Stimulated activated naive CD4-positive, alpha-beta T cell treated with Interleukin-2 at 50 U/mL for 16 hours (primary cell): ENCODE data around the gene C16orf74.
A peak's percentile ranks its signal among the peaks of the same experiment; 100 is the strongest.

Source experiments
- DNase-seq: peaks from one replicate; lab custom pipeline; 2025; lab: John Stamatoyannopoulos, UW

The C16orf74 gene

DNA sequence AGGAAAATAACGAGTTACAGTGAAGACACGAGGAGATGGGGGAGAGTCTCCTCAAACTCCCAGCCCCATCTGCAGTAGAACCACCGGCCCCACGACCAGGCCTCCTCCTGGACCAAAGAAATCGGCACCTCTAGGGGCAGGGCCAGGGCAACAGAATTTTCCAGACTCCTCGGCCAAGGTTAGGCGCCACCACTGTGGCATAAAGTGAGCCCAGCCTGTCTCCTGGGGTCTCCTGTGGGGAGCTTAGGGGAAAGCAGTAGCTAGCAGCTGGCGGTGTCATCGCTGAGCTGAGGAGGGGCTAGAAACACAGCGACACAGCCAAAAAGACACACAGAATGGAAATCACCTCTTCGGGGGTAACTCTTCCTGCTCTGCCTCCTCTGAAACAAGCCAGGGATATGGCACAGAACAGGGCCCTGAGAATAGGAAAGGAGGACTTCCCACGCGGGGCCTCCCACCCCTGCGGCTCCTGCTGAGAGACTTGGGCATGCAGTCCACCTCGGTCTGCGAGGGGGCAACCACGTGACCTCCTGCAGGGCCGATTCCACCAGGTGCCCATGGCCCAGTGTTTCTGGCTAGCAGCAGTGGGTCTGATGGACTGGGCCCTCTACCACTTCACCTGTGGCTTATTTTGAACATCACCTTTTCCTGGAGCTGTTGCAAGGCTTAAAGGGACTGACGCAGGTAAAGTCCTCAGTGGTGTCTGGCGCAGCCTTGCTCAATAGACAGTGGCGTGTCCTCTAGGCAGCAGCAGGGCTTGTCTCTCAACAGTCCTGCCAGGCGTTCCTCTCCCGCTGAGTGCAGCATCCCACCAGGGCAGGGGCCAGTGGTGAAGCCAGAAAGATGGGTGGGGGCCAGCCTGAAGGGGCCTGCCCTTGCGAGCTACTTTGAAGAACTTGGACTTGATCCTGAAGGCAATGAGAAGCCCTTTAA, 55.4 kb downstream of the C16orf74 start:
- no peak for DNase-seq

DNA sequence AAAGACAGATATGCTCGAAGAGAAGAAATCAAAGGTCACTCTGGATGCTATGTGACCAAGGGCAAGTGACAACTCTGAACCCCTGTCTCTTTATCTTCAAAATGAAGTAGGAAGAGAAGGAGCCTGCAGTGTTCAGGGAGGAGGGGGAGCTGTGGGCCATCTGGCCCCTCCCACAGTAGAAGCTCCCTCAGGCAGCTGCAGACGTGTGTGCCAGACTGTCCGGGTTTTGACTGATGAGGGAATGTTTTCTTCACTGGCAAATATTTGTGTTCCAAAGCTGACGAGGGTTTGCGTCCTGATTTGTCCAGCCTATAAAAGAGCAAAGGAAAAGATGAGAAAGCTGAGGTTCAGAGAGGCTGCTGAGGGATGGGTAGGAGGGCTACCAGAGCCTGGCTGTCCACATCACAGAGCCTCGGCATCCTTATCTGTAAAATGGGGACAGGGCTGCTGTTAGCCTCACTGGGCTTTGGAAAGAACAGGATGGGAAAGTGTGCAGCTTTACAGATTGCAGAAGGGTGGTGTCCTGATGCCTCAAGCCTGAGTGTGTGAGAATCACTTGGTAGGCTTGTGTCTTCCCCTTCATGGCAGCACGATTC, 60.3 kb downstream of the C16orf74 start:
- DNase-seq: no peak

DNA sequence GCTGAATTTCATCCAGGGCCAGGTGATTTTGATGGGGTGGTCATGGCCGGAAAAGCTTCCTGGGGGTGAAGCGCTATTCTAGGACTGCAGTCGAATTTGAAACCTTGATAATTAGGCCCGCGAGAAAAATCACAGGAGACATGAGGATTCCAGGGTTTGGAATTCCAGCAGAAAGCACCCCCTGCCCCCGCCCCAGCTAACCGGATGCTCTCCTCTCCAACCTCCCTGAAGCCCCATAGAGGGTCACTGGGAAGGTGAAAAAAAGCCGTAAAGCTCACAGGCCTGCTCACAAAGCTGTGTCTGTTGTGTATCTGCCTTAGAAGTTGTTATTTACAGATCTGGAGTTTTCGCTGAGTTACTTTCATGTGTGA, 61.0 kb downstream of the C16orf74 start:
- DNase-seq: no peak

DNA sequence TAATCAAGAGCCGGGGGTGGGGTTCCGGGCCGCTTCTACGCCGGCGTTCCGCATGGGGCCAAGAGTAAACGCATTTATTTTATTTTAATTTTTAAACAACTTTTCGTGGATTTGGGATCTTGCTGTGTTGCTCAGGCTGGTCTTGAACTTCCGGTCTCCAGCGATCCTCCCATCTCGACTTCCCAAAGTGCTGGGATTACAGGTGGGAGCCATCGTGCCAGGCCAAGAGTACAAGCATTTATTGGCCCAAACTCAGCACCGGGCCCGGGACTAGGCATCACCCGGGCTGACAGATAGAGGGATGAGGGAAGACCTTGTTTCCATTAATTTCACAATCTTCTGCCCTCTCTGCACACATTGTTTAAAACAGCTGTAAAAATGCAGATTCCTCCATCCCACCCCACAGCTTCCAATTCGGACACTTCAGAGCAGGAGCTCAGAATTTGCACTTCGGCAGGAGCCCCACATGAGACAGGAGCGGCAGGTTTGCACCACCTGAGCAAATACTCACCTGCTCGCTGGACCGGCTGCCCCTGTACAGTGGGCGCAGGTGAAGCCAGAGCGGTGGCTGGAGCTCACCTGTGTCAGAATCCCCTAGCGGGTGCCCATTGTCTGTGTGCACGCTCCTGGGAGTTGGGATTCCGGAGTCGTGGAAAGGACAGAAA, 61.5 kb downstream of the C16orf74 start:
- DNase-seq: no peak

DNA sequence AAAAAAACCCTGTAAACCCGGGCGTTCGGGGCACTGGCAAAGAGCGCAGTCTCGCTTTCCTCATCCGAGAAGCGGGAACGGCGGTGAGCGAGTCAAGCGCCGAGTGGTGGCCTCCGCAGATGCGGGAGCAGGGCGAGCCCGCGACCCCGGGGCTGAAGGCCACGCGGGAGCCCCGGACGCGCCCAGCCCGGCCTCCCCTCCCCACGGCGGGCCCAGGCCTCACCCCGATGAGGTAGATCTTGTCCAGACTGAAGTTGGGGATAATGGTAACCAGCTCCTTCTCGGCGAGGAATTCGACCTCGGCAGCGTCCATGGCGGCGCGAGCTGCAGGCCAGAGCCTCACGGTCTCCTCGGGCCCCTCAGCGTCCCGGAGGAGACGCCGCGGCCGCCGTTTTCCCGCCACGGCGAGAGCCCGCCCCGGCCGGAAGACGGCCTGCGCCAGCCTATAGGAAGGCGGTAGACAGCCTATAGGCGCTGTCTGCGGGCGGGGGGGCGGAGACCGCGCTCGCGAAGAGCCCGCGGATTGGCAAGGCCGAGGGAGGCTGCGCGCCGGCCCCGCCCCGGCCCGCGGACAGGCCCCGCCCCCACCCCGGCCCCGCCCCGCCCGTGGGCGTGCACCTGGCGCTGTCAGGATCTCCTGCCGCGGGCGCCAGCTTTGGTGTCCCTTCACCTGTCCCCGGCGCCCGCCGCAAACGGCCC, 62.2 kb downstream of the C16orf74 start, which contains the start of gene GINS2:
TSS of gene GINS2 (minus strand) at position 369 of the 699 bp plus-strand sequence. CDS start at position 313, 56 bp downstream.
- peak; percentile 91 for DNase-seq

DNA sequence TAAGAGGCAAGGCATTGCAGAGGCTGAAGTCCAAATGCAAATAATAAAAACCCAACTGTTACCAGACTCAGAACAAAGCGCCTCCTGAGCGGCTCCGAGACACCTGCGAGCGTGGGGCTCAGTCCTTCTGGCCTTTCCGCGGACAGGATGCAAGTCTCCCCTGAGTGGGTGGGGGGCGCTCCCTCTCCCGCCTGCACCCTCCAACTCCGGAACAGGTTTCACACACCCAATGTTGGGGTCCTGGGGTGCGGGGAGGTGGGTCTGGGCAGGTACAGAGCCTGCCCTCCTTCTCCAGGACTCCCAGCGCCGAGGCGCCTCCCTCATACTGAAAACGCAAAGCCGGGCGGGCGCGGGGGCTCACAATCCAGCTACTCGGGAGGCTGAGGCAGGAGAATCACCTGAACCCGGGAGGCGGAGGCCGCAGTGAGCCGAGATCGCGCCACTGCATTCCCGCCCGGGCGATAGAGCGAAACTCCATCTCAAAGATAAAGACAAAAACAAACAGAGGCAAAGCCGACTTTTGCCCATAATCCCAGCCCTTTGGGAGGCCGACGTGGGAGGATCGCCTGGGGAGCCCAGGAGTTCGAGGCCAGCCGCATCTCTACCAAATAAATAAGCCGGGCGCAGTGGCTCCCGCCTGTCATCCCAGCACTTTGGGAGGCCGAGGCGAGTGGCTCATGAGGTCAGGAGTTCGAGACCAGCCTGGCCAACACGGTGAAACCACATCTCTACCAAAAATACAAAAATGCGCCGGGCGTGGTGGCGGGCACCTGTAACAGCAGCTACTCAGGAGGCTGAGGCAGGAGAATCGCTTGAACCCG, 63.0 kb downstream of the C16orf74 start:
- DNase-seq: no peak

DNA sequence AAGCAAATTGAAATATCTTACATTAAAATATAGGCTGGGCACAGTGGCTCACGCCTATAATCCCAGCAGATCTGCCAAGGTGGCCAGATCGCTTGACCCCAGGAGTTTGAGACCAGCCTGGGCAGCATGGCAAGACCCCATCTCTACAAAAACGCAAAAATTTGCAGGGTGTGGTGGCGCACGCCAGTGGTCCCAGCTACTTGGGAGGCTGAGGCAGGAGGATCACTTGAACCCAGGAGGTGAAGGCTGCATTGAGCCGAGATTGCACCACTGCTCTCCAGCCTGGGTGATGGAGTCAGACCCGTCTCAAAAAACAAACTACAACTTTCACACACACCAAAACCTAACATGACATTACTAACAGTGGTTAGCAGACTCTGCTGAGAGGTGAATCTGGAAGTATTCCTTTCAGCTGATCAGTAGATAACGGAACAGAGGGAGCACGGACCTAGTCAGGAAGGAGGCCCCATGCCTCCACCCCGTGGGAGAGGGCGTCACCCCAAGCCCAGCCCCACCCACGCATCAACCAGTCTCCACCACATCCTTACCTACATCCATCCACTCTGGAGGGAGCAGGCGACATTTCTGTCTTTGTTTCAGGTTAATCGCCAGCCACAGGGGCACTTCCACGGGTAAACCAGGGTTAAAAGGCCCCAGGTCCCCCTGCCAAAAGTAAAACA, 63.8 kb downstream of the C16orf74 start:
- no peak for DNase-seq

DNA sequence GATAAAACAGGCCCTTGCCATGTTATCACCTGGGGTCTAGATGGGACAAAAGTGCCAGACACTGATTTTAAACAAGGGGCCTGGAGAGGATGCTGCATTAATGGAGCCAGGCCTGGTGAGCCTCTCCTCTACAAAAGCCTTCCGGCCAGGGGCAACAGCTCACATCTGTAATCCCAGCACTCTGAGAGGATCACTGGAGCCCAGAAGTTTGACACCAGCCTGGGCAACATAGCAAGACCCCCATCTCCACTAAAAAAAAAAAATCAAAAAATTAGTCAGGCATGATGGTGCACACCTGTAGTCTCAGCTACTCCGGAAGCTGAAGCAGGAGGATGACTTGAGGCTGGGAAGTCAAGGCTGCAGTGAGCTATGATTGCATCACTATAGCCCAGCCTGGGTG, 65.6 kb downstream of the C16orf74 start:
- no peak for DNase-seq

DNA sequence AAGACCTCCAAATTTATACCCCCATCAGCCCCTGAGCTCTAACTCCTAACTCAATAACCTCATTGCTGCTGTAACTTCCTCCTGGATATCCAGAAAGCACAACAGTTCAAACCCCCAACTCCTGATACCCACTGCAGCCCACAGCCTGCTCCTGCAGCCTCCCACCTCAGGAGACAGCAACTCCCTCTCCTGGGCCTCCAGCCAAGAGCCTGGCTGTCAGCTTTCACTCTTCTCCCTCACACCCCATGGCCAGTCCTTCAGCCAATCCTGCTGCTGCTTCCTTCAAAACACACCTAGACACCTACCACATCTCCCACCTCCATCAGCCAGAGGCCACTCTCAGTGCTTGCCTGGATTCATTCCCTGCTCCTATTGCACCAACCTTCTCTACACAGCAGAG, 67.5 kb downstream of the C16orf74 start:
- DNase-seq: no peak

DNA sequence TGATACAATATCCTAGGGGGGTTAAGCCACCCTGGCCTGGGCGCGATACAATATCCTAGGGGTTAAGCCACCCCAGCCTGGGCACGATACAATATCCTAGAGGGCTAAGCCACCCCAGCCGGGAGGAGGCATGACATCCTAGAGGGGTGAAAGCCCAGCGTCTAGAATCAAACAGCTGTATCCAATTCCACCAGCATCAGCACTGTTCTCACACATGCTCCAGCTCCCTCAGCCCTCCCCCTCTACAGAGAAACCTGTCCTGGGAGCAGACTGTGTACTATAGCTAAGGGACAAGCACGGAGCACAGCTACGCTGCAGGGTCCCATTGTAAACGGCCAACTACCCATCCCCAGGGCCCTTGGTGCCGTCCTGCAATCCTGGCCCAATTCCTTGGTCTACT, 68.4 kb downstream of the C16orf74 start:
- DNase-seq: no peak

DNA sequence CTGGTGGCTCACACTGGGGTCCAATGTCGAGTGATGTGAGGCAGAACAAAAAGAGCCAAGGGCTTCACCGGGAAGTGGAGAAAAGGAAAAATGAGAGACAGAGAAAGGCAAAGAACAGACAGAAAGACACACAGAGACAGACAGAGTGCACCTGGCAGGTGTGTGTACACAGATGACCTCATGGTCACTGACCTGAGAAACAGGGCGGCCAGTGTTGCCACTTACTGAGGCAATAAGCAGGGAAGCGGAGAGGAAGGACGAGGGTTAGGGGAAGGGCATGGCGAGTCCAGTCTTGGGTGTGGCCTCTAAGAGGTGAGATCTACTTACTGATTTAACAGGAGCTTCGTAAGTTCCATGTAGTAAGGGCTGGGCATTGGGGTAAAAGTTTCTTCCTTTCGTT, 69.6 kb downstream of the C16orf74 start:
- no peak for DNase-seq

DNA sequence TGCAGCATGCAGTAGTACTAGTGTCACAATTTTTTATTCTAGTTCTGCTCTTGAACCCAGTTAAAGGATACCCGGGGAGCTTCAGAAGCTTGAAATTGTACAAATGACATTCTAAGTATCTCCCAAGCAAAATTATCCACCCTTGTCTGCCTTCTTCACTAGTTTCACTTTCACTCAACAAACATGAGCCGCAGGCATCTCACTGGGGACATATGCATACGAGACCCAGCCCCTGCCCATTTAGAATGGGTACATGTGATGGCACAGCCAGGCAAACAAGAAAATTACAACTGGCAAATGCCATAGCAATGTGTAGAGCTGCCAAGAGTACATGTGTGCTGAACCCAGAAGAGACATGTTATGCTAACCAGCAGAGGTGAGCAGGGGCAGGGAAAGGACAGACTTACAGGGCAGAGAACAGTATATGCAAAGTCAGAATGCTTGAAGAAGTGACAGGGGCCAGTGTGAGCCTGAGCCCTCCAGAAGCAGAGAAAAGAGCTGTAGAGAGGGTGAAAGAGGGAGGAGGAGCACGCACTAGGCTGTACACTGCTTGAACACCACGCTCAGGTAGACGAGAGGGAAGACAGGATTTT, 70.4 kb downstream of the C16orf74 start:
- DNase-seq: no peak

DNA sequence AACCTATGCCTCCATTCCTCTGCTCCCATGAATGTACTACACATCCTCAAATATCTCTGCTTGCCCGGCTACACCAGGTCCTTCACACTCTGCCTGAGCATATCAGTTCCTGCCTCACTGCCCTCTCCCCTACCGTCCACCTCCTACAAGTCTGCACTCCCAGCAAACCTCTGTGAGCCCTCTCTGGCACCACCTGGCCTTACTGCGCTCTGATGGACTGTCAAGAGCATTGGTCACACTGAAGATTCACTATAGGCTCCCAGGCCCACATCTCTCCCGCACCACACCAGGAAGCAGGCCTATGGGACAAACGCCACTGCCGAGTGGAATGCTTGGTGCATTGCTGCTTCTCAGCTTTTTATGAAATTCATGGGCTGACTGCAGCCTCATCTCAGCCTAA, 71.0 kb downstream of the C16orf74 start:
- DNase-seq: no peak

DNA sequence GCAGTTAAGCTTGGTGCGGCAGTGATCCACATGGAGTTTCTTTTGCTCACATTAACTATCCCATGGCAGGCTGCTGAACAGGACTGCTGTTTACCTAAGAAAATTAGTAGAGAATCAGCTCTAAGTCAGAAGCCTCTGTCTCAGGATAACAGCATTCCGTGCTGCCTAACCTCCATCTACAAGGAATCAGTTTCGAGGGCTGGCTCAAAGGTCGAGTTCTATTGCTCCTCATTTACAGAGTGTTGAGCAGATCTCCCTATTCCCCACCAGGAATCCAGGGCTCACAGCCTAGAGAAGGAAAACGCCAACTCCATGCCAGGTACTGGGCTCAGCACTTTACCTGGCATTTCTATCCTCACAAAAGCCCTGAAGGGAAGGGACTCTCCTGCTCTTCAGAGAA, 72.1 kb downstream of the C16orf74 start:
- DNase-seq: no peak

DNA sequence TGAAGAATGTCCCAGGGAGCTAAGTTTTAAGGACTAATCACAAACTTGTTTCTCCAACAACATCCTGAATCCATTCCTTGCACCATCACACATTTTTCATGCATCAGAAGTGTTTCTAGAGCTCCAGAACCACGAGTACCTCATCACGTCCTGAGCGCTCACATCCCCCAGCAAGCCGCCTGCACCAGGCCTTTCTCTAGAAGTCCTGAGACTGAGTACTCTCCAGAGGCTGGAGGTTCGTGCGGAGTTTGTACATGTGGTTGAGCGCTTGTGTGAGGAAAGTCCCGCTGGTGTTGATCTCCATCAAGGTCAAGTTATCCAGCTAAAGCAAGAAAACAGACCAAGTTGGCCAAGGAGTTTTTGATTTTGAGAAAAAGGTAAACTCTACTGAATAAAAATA, 72.9 kb downstream of the C16orf74 start:
- no peak for DNase-seq

DNA sequence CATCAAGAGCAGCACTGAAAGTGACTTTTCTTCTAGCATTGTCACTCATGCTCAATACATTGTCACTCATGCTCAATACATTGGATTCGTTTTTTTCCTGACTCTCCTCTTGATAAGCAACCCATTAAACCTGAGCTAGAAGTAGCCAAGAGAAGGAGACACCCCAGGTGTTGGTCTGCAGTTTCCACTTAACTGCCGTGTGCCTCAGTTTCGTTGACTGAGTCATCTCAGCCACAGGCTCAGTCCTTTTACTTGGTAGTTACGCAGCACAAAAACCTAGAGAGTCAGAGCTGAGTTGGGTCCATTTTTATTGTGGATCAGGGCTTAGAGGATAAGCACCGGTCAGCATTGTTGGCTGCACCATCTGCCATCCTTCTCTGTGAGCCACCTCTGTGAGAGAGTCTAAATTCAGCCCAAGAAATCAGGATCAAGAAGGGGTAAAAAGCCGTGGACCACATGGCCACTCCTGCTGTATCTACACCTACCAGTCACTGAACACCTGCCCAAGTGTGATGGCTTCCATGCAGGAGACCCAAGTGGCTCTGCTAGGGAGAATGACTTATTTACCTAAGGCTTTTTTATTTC, 73.4 kb downstream of the C16orf74 start:
- no peak for DNase-seq

DNA sequence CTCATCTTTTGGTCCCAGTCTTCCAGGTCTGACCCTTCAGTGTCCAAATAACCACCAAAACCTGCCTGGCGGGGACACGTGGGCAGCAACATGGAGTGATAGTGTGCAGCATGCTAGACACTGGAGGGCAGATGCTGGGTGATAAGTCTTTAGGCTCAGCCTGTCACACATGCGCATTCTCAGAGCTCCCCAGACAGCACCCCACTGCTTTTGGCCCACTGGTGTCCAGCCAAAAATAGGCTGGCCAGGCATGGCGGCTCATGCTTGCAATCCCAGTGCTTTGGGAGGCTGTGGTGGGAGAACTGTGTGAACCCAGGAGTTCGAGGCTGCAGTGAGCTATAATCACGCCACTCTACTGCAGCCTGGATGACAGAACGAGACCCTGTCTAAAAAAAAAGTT, 74.4 kb downstream of the C16orf74 start:
- no peak for DNase-seq

DNA sequence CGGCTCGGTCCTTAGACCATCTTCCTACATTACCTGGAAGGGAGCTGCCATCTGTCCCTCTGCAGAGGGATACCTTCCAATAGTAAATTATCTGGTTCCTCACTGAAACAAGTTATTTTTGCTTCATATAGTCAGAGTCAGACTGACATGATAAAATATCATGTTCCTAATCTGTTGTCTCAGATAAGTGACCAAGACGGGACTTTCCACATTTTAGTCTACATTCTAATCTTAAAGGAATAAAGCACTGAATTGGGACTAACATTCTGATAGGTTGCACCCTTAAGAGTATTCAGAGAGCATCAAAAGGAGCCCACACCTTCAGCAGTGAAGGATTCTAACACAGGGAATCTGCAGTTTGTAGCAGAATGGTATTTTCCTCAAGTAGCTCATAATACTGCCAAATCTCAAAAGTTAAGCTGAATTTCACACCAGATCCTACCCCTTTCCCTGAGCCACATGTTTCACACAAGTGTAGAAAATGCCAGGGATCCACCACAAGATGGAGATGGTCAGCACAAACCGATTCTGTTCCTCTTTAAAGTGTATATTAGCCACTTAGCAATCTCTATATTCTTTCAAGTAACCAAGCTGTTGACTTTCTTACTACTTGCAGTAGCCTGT, 75.5 kb downstream of the C16orf74 start:
- DNase-seq: no peak

DNA sequence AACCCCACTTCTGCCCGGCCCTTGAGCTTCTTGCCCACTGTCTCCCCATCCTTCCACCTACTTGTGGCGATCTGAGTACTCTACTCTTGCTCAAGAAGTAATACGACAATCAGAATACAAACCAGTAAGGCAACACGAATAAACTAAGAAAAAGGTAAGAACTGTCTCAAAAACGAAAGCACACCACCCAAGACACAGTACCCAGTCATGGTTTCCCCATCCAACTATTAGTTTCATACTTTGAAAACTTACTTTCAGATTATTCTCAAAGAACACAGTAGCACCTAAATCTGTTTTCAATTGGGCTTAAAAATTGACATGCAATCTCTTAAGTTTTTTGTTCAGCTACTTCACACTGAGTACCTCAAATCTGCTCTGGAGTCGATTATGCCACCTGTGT, 76.1 kb downstream of the C16orf74 start:
- DNase-seq: no peak

DNA sequence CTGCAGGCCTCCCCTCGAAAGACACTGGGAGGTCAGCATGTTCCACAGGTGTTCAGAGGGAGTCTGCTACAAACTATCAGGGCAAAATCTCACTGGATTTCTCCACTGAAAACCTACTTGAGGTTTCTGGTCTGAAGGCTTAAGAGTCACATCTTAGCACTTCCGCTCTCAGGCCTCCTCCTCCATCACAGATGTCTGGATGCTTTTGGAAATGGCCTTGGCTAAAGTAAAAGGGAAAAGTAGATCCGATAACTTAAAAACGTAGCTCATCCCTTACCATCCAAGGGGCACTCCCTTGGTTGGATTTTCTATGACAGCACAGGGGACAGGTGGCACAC, 76.5 kb downstream of the C16orf74 start:
- no peak for DNase-seq
